ENCODE data around the gene NKD1.

The NKD1 gene

DNA sequence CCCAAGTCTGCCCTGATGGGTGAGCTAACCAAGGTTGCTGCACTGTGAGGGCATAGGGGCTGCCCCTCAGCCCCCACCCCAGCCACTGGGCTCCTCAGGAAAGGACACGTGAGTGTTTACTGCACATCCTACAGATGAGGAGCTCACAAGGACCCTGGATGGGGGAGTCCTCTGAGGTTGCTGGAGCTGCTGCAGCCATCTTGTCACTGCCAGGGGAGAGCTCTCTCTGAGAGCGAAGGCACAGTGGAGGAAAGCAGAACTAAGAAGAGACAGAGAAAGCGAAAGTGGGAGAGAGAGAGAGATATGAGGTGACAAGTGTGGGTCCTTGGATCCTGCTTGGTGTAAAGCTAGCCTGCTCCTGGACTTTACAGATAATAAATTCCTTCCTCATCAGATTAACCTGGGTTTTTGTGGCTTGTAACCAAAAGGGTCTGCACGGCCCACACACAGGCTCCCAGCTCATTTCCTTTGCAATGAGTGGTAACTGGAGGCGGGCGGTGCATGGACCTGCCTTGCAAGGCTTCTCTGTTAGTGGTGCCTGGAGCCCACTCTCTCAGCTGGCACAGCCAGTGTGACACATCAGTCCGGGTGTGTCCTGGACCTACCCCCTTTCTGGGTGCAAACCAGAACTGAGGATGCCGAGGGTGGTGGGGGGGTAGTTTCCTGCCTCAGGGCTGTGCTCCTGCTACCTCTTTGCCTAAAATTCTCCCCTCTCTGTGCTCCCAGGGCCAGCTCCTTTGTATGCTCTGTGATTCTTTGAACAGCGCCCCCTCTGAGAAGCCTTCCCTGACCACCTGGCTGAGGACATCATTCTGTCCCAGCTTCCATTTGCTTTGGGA, 118.7 kb downstream of the NKD1 start:
- Histone ChIP-seq H2BK15ac (ENCODE audit: low read length) (no peak overlapping the region), H3K23ac (ENCODE audit: low read depth, low read length, poor library complexity) (no peak overlapping the region), H2AFZ (ENCODE audit: low read length) (no peak overlapping the region), H3K79me1 (ENCODE audit: low read depth, low read length) (no peaks in the 10 kb centered on the region), H3K9me3 (replicated peaks in 1 of 2; ENCODE audit: control insufficient read depth in 2 of 2, insufficient read depth in 1 of 2, low read depth in 1 of 2, low read length in 2 of 2) (peaks cover 8 to 10% of the 10 kb centered on the region in 2 donors), H3K27me3 (ENCODE audit: control insufficient read depth in 3 of 3, insufficient read depth in 3 of 3, low read depth in 1 of 3, low read length in 3 of 3) (no peaks in the 10 kb centered on the region), H3K4ac (ENCODE audit: low read length) (no peak overlapping the region), H3K27ac (replicated peaks; ENCODE audit: low read length) (no peak overlapping the region), H2BK120ac (ENCODE audit: low read depth, low read length) (no peak overlapping the region), H2AK5ac (ENCODE audit: low read depth, low read length) (no peak overlapping the region), H3K4me3 (ENCODE audit: low read length in 2 of 2) (no peak overlapping the region), H3K4me2 (ENCODE audit: insufficient read depth, low read length, poor library complexity, severe bottlenecking) (no peak overlapping the region), H3K9ac (ENCODE audit: low read depth, low read length, poor library complexity) (no peak overlapping the region), H4K8ac (ENCODE audit: low read depth, low read length) (no peak overlapping the region), H3K14ac (ENCODE audit: low read length) (no peak overlapping the region), H3K36me3 (replicated peaks in 1 of 2; ENCODE audit: control insufficient read depth in 2 of 2, insufficient read depth in 2 of 2, low read length in 2 of 2) (no peaks in the 10 kb centered on the region), H2BK12ac (ENCODE audit: low read length) (no peak overlapping the region), H3K18ac (ENCODE audit: low read length) (no peak overlapping the region), H3K4me1 (ENCODE audit: control insufficient read depth in 2 of 2, insufficient read depth in 1 of 2, low read depth in 1 of 2, low read length in 2 of 2) (peaks cover 3 to 10% of the 10 kb centered on the region in 2 donors), H4K91ac (ENCODE audit: low read depth, low read length, poor library complexity) (no peak overlapping the region), H2BK5ac (ENCODE audit: low read length) (no peak overlapping the region)
- no peak for DNase-seq (ENCODE audit: low spot score)
- no CpG with 5 or more reads among the region's 9 CpGs for WGBS, 2 donors (ENCODE audit: extremely low coverage in 2 of 2, insufficient read length in 2 of 2, insufficient replicate concordance in 1 of 2)

DNA sequence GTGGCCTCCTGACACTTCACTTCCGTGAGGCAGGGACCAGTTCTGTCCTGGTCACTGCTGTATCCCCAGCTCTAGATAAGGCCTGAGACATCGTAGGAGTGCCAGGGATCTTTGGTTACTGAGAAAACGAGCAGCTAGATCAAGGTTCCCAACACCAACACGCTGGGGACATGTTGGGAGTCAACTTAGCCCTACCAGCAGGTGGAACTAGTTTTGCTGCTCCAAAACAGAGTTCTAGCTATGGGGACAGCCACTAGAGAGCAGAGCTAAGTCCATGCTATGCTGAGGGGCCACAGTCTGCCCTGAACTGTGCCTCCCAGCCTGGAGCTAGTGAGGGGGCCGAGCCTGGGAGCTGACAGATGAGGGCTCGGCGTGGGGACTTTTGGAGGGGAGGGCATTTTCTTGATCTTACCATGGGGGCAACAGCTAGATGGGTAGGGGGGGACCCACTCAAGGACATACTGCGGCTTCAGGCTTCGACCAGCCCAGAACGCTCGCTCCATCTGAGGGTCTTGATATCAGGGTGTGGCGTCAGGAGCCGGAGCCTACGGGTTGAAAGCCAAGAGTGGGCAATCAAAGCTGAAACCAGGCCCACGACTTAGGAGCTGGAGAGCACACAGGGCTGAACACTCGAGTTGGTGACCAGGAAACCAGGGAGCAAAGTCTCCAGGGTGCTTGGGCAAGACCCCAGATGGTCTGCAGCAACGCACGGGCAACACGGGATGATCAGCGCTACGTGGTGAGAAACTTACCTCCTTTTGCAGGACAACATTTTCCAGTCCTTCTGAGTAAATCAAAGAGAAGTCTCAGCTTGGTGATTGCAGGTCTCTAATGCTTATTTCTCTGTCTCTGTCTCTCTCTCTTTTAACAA, 119.5 kb downstream of the NKD1 start:
- WGBS, 2 donors (ENCODE audit: extremely low coverage in 2 of 2, insufficient read length in 2 of 2, insufficient replicate concordance in 1 of 2): no CpG with 5 or more reads among the region's 21 CpGs
- Histone ChIP-seq H4K91ac (ENCODE audit: low read depth, low read length, poor library complexity) (no peak overlapping the region), H3K23ac (ENCODE audit: low read depth, low read length, poor library complexity) (no peak overlapping the region), H2BK15ac (ENCODE audit: low read length) (no peak overlapping the region), H2BK12ac (ENCODE audit: low read length) (no peak overlapping the region), H3K9ac (ENCODE audit: low read depth, low read length, poor library complexity) (peak overlapping the region; percentile 18), H4K8ac (ENCODE audit: low read depth, low read length) (no peak overlapping the region), H2BK5ac (ENCODE audit: low read length) (no peak overlapping the region), H2BK120ac (ENCODE audit: low read depth, low read length) (no peak overlapping the region), H3K4me2 (ENCODE audit: insufficient read depth, low read length, poor library complexity, severe bottlenecking) (no peak overlapping the region), H3K4me3 (ENCODE audit: low read length in 2 of 2) (no peak overlapping the region), H3K4me1 (ENCODE audit: control insufficient read depth in 2 of 2, insufficient read depth in 1 of 2, low read depth in 1 of 2, low read length in 2 of 2) (peaks cover 3 to 10% of the 10 kb centered on the region in 2 donors), H2AK5ac (ENCODE audit: low read depth, low read length) (no peak overlapping the region), H3K14ac (ENCODE audit: low read length) (no peak overlapping the region), H3K27ac (replicated peaks; ENCODE audit: low read length) (no peak overlapping the region), H3K9me3 (replicated peaks in 1 of 2; ENCODE audit: control insufficient read depth in 2 of 2, insufficient read depth in 1 of 2, low read depth in 1 of 2, low read length in 2 of 2) (peaks cover 9 to 17% of the 10 kb centered on the region in 2 donors), H3K4ac (ENCODE audit: low read length) (no peak overlapping the region), H3K27me3 (ENCODE audit: control insufficient read depth in 3 of 3, insufficient read depth in 3 of 3, low read depth in 1 of 3, low read length in 3 of 3) (no peaks in the 10 kb centered on the region), H3K79me1 (ENCODE audit: low read depth, low read length) (no peaks in the 10 kb centered on the region), H2AFZ (ENCODE audit: low read length) (peak overlapping the region; percentile 76), H3K18ac (ENCODE audit: low read length) (no peak overlapping the region), H3K36me3 (replicated peaks in 1 of 2; ENCODE audit: control insufficient read depth in 2 of 2, insufficient read depth in 2 of 2, low read length in 2 of 2) (no peaks in the 10 kb centered on the region)
- no peak for DNase-seq (ENCODE audit: low spot score)

DNA sequence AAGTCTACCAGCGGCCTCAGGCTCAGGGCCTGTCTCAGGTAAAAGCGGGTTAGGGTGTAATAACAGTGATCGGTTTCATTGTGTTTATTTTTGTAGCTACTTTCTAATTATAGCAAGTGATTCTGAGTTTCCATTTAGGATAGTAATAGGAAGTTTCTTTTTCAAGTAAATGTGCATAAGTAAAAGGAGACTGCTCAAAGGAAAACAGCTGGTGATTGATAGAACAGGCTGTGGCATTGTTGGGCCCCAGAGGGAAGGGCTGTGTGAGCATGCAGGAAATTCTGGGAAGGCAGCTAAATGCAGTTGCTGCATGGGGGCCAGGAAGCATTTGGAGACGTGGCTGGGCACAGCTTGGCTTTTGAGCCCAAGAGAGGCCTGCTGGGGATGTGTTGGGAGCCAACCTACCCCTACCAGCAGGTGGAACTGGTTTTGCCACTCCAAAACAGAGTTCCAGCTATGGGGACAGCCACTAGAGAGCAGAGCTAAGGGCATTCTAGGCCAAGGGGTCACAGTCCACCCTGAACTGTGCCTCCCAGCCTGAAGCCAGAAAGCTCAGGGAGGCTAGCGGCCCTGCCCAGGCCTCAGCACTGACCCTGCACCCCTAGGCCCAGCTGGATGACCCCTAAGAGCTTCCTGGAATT, 120.3 kb downstream of the NKD1 start:
- Histone ChIP-seq H3K4ac (ENCODE audit: low read length) (no peak overlapping the region), H3K4me3 (ENCODE audit: low read length in 2 of 2) (no peak overlapping the region), H3K79me1 (ENCODE audit: low read depth, low read length) (no peaks in the 10 kb centered on the region), H3K9me3 (replicated peaks in 1 of 2; ENCODE audit: control insufficient read depth in 2 of 2, insufficient read depth in 1 of 2, low read depth in 1 of 2, low read length in 2 of 2) (peaks cover 10 to 20% of the 10 kb centered on the region in 2 donors), H3K9ac (ENCODE audit: low read depth, low read length, poor library complexity) (peak overlapping the region; percentile 36), H3K4me2 (ENCODE audit: insufficient read depth, low read length, poor library complexity, severe bottlenecking) (no peak overlapping the region), H3K18ac (ENCODE audit: low read length) (no peak overlapping the region), H2BK15ac (ENCODE audit: low read length) (no peak overlapping the region), H2BK5ac (ENCODE audit: low read length) (no peak overlapping the region), H3K27me3 (ENCODE audit: control insufficient read depth in 3 of 3, insufficient read depth in 3 of 3, low read depth in 1 of 3, low read length in 3 of 3) (no peaks in the 10 kb centered on the region), H2BK12ac (ENCODE audit: low read length) (no peak overlapping the region), H2AFZ (ENCODE audit: low read length) (peak overlapping the region; percentile 76), H3K14ac (ENCODE audit: low read length) (no peak overlapping the region), H3K4me1 (ENCODE audit: control insufficient read depth in 2 of 2, insufficient read depth in 1 of 2, low read depth in 1 of 2, low read length in 2 of 2) (peaks cover 3 to 10% of the 10 kb centered on the region in 2 donors), H3K23ac (ENCODE audit: low read depth, low read length, poor library complexity) (no peak overlapping the region), H3K27ac (replicated peaks; ENCODE audit: low read length) (no peak overlapping the region), H2AK5ac (ENCODE audit: low read depth, low read length) (no peak overlapping the region), H2BK120ac (ENCODE audit: low read depth, low read length) (no peak overlapping the region), H4K8ac (ENCODE audit: low read depth, low read length) (no peak overlapping the region), H3K36me3 (replicated peaks in 1 of 2; ENCODE audit: control insufficient read depth in 2 of 2, insufficient read depth in 2 of 2, low read length in 2 of 2) (no peaks in the 10 kb centered on the region), H4K91ac (ENCODE audit: low read depth, low read length, poor library complexity) (no peak overlapping the region)
- no peak for DNase-seq (ENCODE audit: low spot score)
- no CpG with 5 or more reads among the region's 5 CpGs for WGBS, 2 donors (ENCODE audit: extremely low coverage in 2 of 2, insufficient read length in 2 of 2, insufficient replicate concordance in 1 of 2)

All from neuronal stem cell (in vitro differentiated cells).